Neutrophil (primary cell): ENCODE measurements around the gene EPB42.

Source experiments
- H3K27ac ChIP-seq: fragments of 200-600 bp; sonication (generic); 2 replicates; pipeline ENCODE4 v1.5.1; 2016; ENCODE audit warnings: mild to moderate bottlenecking, moderate library complexity
- H3K27me3 ChIP-seq: fragments of 200-600 bp; sonication (generic); 2 replicates; pipeline ENCODE4 v1.6.0; 2016; ENCODE audit warnings: mild to moderate bottlenecking
- H3K36me3 ChIP-seq: fragments of 200-600 bp; sonication (generic); 2 replicates; pipeline ENCODE4 v1.5.1; 2017
- H3K4me1 ChIP-seq, 2 experiments: fragments of 200-600 bp in 1 of 2; sonication (generic) in 1 of 2; 1 replicate in 1 of 2; 2 replicates in 1 of 2; pipeline versions ENCODE4 v1.5.1 to v1.6.1; 2013 to 2016; ENCODE audit warnings: low read depth in 1 of 2, low read length in 1 of 2, mild to moderate bottlenecking in 1 of 2, moderate library complexity in 1 of 2; ENCODE audit not compliant: control insufficient read depth in 1 of 2, insufficient read depth in 1 of 2
- H3K4me3 ChIP-seq, 2 experiments: fragments of 200-600 bp in 1 of 2; sonication (generic) in 1 of 2; 1 replicate in 1 of 2; 2 replicates in 1 of 2; pipeline ENCODE4 v1.5.1; 2013 to 2016; ENCODE audit warnings: low read depth in 1 of 2, low read length in 1 of 2, mild to moderate bottlenecking in 1 of 2, moderate library complexity in 1 of 2
- H3K9me3 ChIP-seq: fragments of 200-600 bp; sonication (generic); 2 replicates; pipeline ENCODE4 v1.5.1; 2016
- CTCF ChIP-seq: fragments of 200-600 bp; sonication (generic); IDR thresholded peaks from 2 replicates; pipeline ENCODE4 v1.5.1; 2016; ENCODE audit warnings: antibody characterized with exemption

EPB42 gene

GRCh38 chr15:43196760-43197548 is 23.9 kb downstream of the EPB42 start:
- peaks cover 74% of the 10 kb centered on the region for H3K36me3 ChIP-seq
- H3K27ac ChIP-seq, result no peak overlapping the region

GRCh38 chr15:43194795-43195194 is 26.0 kb downstream of the EPB42 start:
- TF ChIP-seq CTCF, result no peak
- Histone ChIP-seq H3K9me3 (no peaks in the 10 kb centered on the region), H3K4me3 (no peak overlapping the region), H3K27me3 (no peaks in the 10 kb centered on the region), H3K27ac (no peak overlapping the region), H3K36me3 (peaks cover 95% of the 10 kb centered on the region), H3K4me1 (no peaks in the 10 kb centered on the region)

More at GRCh38 chr15:43196760-43197548, 23.9 kb downstream of the EPB42 start:
- no peak for TF ChIP-seq CTCF
- no peaks in the 10 kb centered on the region for H3K4me1 ChIP-seq
- no peaks in the 10 kb centered on the region for H3K27me3 ChIP-seq
- no peak overlapping the region for H3K4me3 ChIP-seq
- H3K9me3 ChIP-seq, result no peaks in the 10 kb centered on the region

- no peak for TF ChIP-seq CTCF
- H3K36me3 ChIP-seq, result peaks cover 98% of the 10 kb centered on the region
Measured at GRCh38 chr15:43193710-43194109, 27.1 kb downstream of the EPB42 start.

GRCh38 chr15:43190178-43190577 is 30.6 kb downstream of the EPB42 start:
- H3K4me3 ChIP-seq, result no peak overlapping the region
- peaks cover 82% of the 10 kb centered on the region for H3K36me3 ChIP-seq
- no peaks in the 10 kb centered on the region for H3K27me3 ChIP-seq
- H3K4me1 ChIP-seq, result peaks cover 22 to 30% of the 10 kb centered on the region in 2 experiments
- H3K9me3 ChIP-seq, result no peaks in the 10 kb centered on the region
- TF ChIP-seq CTCF, result no peak
- no peak overlapping the region for H3K27ac ChIP-seq

More at GRCh38 chr15:43193710-43194109, 27.1 kb downstream of the EPB42 start:
- Histone ChIP-seq H3K27ac (no peak overlapping the region), H3K9me3 (no peaks in the 10 kb centered on the region), H3K27me3 (no peaks in the 10 kb centered on the region), H3K4me3 (no peak overlapping the region), H3K4me1 (no peaks in the 10 kb centered on the region)

- Histone ChIP-seq H3K27ac (no peak overlapping the region), H3K4me3 (no peak overlapping the region), H3K36me3 (peaks cover 73% of the 10 kb centered on the region), H3K27me3 (no peaks in the 10 kb centered on the region), H3K4me1 (peaks cover 25 to 35% of the 10 kb centered on the region in 2 experiments), H3K9me3 (no peaks in the 10 kb centered on the region)
- TF ChIP-seq CTCF, result no peak
Measured at GRCh38 chr15:43189296-43189695, 31.5 kb downstream of the EPB42 start.
